Liver (tissue), 9 donors: ENCODE data around the gene TARDBP. TPM values are rescaled to one million over a fixed set of nuclear protein-coding genes. Genes with fewer than 3 reads are reported as not detected.

Experiments
- DNase-seq: peaks from one replicate; pipeline ENCODE4 v3.0.0-alpha.2; 2017; ENCODE audit warnings: low spot score
- H3K27ac ChIP-seq, 2 donors: one replicate each; pipeline ENCODE4 v1.7.0; 2013; ENCODE audit warnings: inconsistent platforms in 2 of 2, low read length in 2 of 2, control low read depth in 1 of 2, low read depth in 1 of 2, mild to moderate bottlenecking in 1 of 2
- H3K27me3 ChIP-seq, 4 donors: one replicate each; pipeline versions ENCODE4 v1.6.1 to v1.7.0; 2013; ENCODE audit warnings: low read length in 3 of 4, inconsistent platforms in 1 of 4, mild to moderate bottlenecking in 1 of 4, moderate library complexity in 1 of 4; ENCODE audit not compliant: control insufficient read depth in 4 of 4, insufficient read depth in 4 of 4
- H3K36me3 ChIP-seq, 4 donors: one replicate each; pipeline versions ENCODE4 v1.6.1 to v1.7.0; 2013; ENCODE audit warnings: low read length in 3 of 4, mild to moderate bottlenecking in 3 of 4, low read depth in 1 of 4, moderate library complexity in 1 of 4; ENCODE audit not compliant: control insufficient read depth in 4 of 4, insufficient read depth in 3 of 4
- H3K4me1 ChIP-seq, 4 donors: one replicate each; pipeline versions ENCODE4 v1.6.1 to v1.7.0; 2013; ENCODE audit warnings: low read length in 3 of 4, mild to moderate bottlenecking in 3 of 4, moderate library complexity in 1 of 4; ENCODE audit not compliant: control insufficient read depth in 4 of 4, insufficient read depth in 4 of 4
- H3K4me3 ChIP-seq, 3 donors: one replicate each; pipeline versions ENCODE4 v1.6.1 to v1.7.0; 2013; ENCODE audit warnings: low read length in 3 of 3, control low read depth in 1 of 3, low read depth in 1 of 3, mild to moderate bottlenecking in 1 of 3
- H3K9ac ChIP-seq, 2 donors: one replicate each; pipeline ENCODE4 v1.7.0; 2013; ENCODE audit warnings: low read length in 2 of 2, mild to moderate bottlenecking in 2 of 2, moderate library complexity in 2 of 2, control low read depth in 1 of 2, low read depth in 1 of 2
- H3K9me3 ChIP-seq, 4 donors: one replicate each; pipeline versions ENCODE4 v1.6.1 to v1.7.0; 2013; ENCODE audit warnings: low read length in 3 of 4; ENCODE audit not compliant: control insufficient read depth in 4 of 4
- ATF3 ChIP-seq: IDR thresholded peaks from 2 replicates; pipeline ENCODE4 v1.6.1; 2016; ENCODE audit warnings: antibody characterized with exemption
- CTCF ChIP-seq: fragments of 150-350 bp; IDR thresholded peaks from 2 replicates; pipeline ENCODE4 v1.5.1; 2017; ENCODE audit warnings: improper control_type of control experiment, low read depth, low read length; ENCODE audit not compliant: missing input control
- EGR1 ChIP-seq, 2 donors: IDR thresholded peaks; 2 replicates each; pipeline ENCODE4 v1.6.1; 2016 to 2018; ENCODE audit warnings: antibody characterized with exemption in 2 of 2, low read depth in 2 of 2
- FOXA1 ChIP-seq: IDR thresholded peaks from 2 replicates; pipeline ENCODE4 v1.6.1; 2016; ENCODE audit warnings: antibody characterized with exemption
- FOXA2 ChIP-seq: IDR thresholded peaks from 2 replicates; pipeline ENCODE4 v1.6.1; 2016; ENCODE audit warnings: antibody characterized with exemption
- GABPA ChIP-seq, 2 donors: IDR thresholded peaks in 1 of 2; conservative IDR thresholded peaks in 1 of 2; 2 replicates each; pipeline ENCODE4 v1.6.1; 2016; ENCODE audit warnings: antibody characterized with exemption in 2 of 2, mild to moderate bottlenecking in 1 of 2, moderate library complexity in 1 of 2
- HNF4A ChIP-seq, 2 donors: conservative IDR thresholded peaks; 2 replicates each; pipeline ENCODE4 v1.6.1; 2016; ENCODE audit warnings: antibody characterized with exemption in 2 of 2, mild to moderate bottlenecking in 2 of 2
- HNF4G ChIP-seq: IDR thresholded peaks from 2 replicates; pipeline ENCODE4 v1.6.1; 2016; ENCODE audit warnings: antibody characterized with exemption
- JUND ChIP-seq, 2 donors: IDR thresholded peaks; 2 replicates each; pipeline ENCODE4 v1.6.1; 2016; ENCODE audit warnings: antibody characterized with exemption in 2 of 2
- MAX ChIP-seq: IDR thresholded peaks from 2 replicates; pipeline ENCODE4 v1.6.1; 2016; ENCODE audit warnings: antibody characterized with exemption
- NR2F2 ChIP-seq: IDR thresholded peaks from 2 replicates; pipeline ENCODE4 v1.6.1; 2016; ENCODE audit warnings: antibody characterized with exemption
- RAD21 ChIP-seq, 2 donors: IDR thresholded peaks; 2 replicates each; pipeline ENCODE4 v1.6.1; 2016; ENCODE audit warnings: antibody characterized with exemption in 2 of 2, mild to moderate bottlenecking in 2 of 2
- REST ChIP-seq: IDR thresholded peaks from 2 replicates; pipeline ENCODE4 v1.6.1; 2016; ENCODE audit warnings: antibody characterized with exemption, mild to moderate bottlenecking
- RXRA ChIP-seq, 2 donors: IDR thresholded peaks; 2 replicates each; pipeline ENCODE4 v1.6.1; 2017 to 2018; ENCODE audit warnings: antibody characterized with exemption in 2 of 2, mild to moderate bottlenecking in 1 of 2
- SP1 ChIP-seq: IDR thresholded peaks from 2 replicates; pipeline ENCODE4 v1.6.1; 2018; ENCODE audit warnings: antibody characterized with exemption, mild to moderate bottlenecking
- TAF1 ChIP-seq: conservative IDR thresholded peaks from 2 replicates; pipeline ENCODE4 v1.6.1; 2016; ENCODE audit warnings: antibody characterized with exemption, mild to moderate bottlenecking
- YY1 ChIP-seq: IDR thresholded peaks from 2 replicates; pipeline ENCODE4 v1.6.1; 2016; ENCODE audit warnings: antibody characterized with exemption, mild to moderate bottlenecking
- WGBS: extraction: QIAGEN DNeasy Blood & Tissue Kit; methylation state at CpG from one replicate; pipeline ENCODE4 v1.1.7; 2013; 5-methylcytosine and 5-hydroxymethylcytosine counted together
- polyA plus RNA-seq, 2 donors: library from polyadenylated mRNA; stranded (reverse) in 1 of 2; unstranded in 1 of 2; fragments of 200-250 nt in 1 of 2; fragments of >200 nt in 1 of 2; fragmentation: Nextera tagmentation in 1 of 2; extraction: Ambion mirVana in 1 of 2; gene quantifications; one replicate each; pipeline versions ENCODE4 v1.2.1 to v1.2.3, GENCODE V29; 2013 to 2015
- total RNA-seq, 2 donors: library from RNA; depleted of rRNA; stranded (reverse); fragments of >200 nt; gene quantifications; one replicate each; pipeline ENCODE4 v1.2.3, GENCODE V29; 2014
- donor health status: healthy.
- donor health status: healthy.
- donor health status: healthy.
- donor health status: healthy.
- donor health status: healthy.

TARDBP gene
- total and polyA plus RNA-seq, 4 donors = 44.4 to 87.6 (median 79.2) TPM

- no peaks in the 10 kb centered on the region for H3K9me3 ChIP-seq
- no peak overlapping the region for H3K4me3 ChIP-seq
- peaks cover 0 to 15% (median 6%) of the 10 kb centered on the region in 4 donors for H3K36me3 ChIP-seq
- 95% methylated on average over 22 of the region's 22 CpGs for WGBS
- peaks cover 0 to 16% (median 9%) of the 10 kb centered on the region in 4 donors for H3K4me1 ChIP-seq
- H3K27ac ChIP-seq = no peak overlapping the region
- H3K9ac ChIP-seq = no peak overlapping the region
- no peak for DNase-seq
- no peaks in the 10 kb centered on the region for H3K27me3 ChIP-seq
- TF ChIP-seq TAF1 (no peak), YY1 (no peak), MAX (no peak), EGR1 (IDR thresholded peaks at IDR 0.05; ENCODE audit: low read depth in 2 of 2) (no peak), NR2F2 (no peak), RAD21 (IDR thresholded peaks at IDR 0.05) (no peak), FOXA1 (no peak), HNF4A (conservative IDR thresholded peaks at IDR 0.05) (no peak), RXRA (IDR thresholded peaks at IDR 0.05) (no peak), REST (no peak), FOXA2 (no peak), GABPA (IDR thresholded peaks at IDR 0.05 in 1 of 2, conservative IDR thresholded peaks at IDR 0.05 in 1 of 2) (no peak), JUND (IDR thresholded peaks at IDR 0.05) (no peak), HNF4G (no peak), CTCF (no peak), ATF3 (no peak), SP1 (no peak)
Measured at GRCh38 chr1:11054666-11055065, 42.2 kb downstream of the TARDBP start.

GRCh38 chr1:11055676-11056075, 43.2 kb downstream of the TARDBP start:
- Histone ChIP-seq H3K9ac (no peak overlapping the region), H3K36me3 (peaks cover 0 to 15% (median 6%) of the 10 kb centered on the region in 4 donors), H3K27ac (no peak overlapping the region), H3K9me3 (no peaks in the 10 kb centered on the region), H3K27me3 (no peaks in the 10 kb centered on the region), H3K4me1 (peaks cover 2 to 19% (median 11%) of the 10 kb centered on the region in 4 donors), H3K4me3 (no peak overlapping the region)
- no peak for TF ChIP-seq ATF3
- TF ChIP-seq SP1 = no peak
- no peak for TF ChIP-seq NR2F2
- no peak for TF ChIP-seq FOXA2
- no peak for TF ChIP-seq GABPA (IDR thresholded peaks at IDR 0.05 in 1 of 2, conservative IDR thresholded peaks at IDR 0.05 in 1 of 2)
- TF ChIP-seq JUND (IDR thresholded peaks at IDR 0.05) = no peak
- no peak for TF ChIP-seq RXRA (IDR thresholded peaks at IDR 0.05)
- no peak for TF ChIP-seq CTCF
- no peak for TF ChIP-seq TAF1
- no peak for TF ChIP-seq MAX
- no peak for TF ChIP-seq YY1
- no peak for TF ChIP-seq FOXA1
- WGBS = 93% methylated on average over 12 of the region's 12 CpGs
- DNase-seq = no peak
